ENCODE measurements around the gene HCN2. TPM values are rescaled to one million over a fixed set of nuclear protein-coding genes. Genes with fewer than 3 reads are reported as not detected.

HCN2 gene
- total and polyA plus RNA-seq, 2 of the 13 experiments (the other 11 are each of a cell fraction or from before 2014, with no cell fraction given) = 0.01 TPM; not detected in 1

- peak; percentile 38; the same call in 1 of the 2 replicates for TF ChIP-seq MEF2D (CRISPR knock-in tag; IDR thresholded peaks at IDR 0.05)
- TF ChIP-seq ZFP91 (CRISPR knock-in tag; IDR thresholded peaks at IDR 0.05; ENCODE audit: borderline replicate concordance) = peak; percentile 62
- 0 out of 2 replicates have a peak, but pooled peaks have one; percentile 46 for TF ChIP-seq ZNF616 (CRISPR knock-in tag; IDR thresholded peaks at IDR 0.05; ENCODE audit: low read depth)
- peak; percentile 84 for TF ChIP-seq REPIN1 (CRISPR knock-in tag; IDR thresholded peaks at IDR 0.05; ENCODE audit: borderline replicate concordance, low read depth)
- no peak for TF ChIP-seq LRRFIP1 (CRISPR knock-in tag; conservative IDR thresholded peaks at IDR 0.05)
- no peak for TF ChIP-seq ZNF770 (CRISPR knock-in tag; IDR thresholded peaks at IDR 0.05)
- no peak for TF ChIP-seq ZNF691 (CRISPR knock-in tag; IDR thresholded peaks at IDR 0.05; ENCODE audit: borderline replicate concordance, low read depth)
- peak in 1 of 2 experiments; percentile 86; a peak in 2 of 4 replicates for TF ChIP-seq KLF16 (CRISPR knock-in tag; IDR thresholded peaks at IDR 0.05)
- TF ChIP-seq ZNF570 (CRISPR knock-in tag; IDR thresholded peaks at IDR 0.05; ENCODE audit: borderline replicate concordance) = no peak
- no peak for TF ChIP-seq MYPOP (CRISPR knock-in tag; IDR thresholded peaks at IDR 0.05)
- TF ChIP-seq HNRNPLL (IDR thresholded peaks at IDR 0.05; ENCODE audit: low read depth, low read length, poor library complexity, severe bottlenecking) = peak; percentile 65
- peak; percentile 94; the same call in 1 of the 2 replicates for TF ChIP-seq FOXC1 (CRISPR knock-in tag; IDR thresholded peaks at IDR 0.05; ENCODE audit: borderline replicate concordance)
- no peak for TF ChIP-seq CBX1 (IDR thresholded peaks at IDR 0.05; ENCODE audit: low read depth)
These were observed 75.3 kb downstream of the HCN2 start (continued) for GRCh38 chr19:664913-665443.

Data from HepG2 (cell line).